Fibroblast of lung (primary cell): ENCODE results near the gene WNK1.

Experiments used
- CTCF ChIP-seq, 2 donors: IDR thresholded peaks in 1 of 2; conservative IDR thresholded peaks in 1 of 2; 1 replicate in 1 of 2; 2 replicates in 1 of 2; pipeline ENCODE4 v1.5.1; 2011 to 2012; ENCODE audit warnings: low read length in 2 of 2, control low read depth in 1 of 2, inconsistent platforms in 1 of 2, low read depth in 1 of 2, mild to moderate bottlenecking in 1 of 2
- EZH2 ChIP-seq: IDR thresholded peaks from 2 replicates; pipeline ENCODE4 v1.5.1; 2012; ENCODE audit warnings: low read length, control low read depth, mild to moderate bottlenecking; ENCODE audit errors: missing control alignments

- TF ChIP-seq CTCF (conservative IDR thresholded peaks at IDR 0.05 in 1 of 2, IDR thresholded peaks at IDR 0.05 in 1 of 2; ENCODE audit: low read depth in 1 of 2, low read length in 2 of 2) (no peak), EZH2 (no peak)
Observed at GRCh38 chr12:788288-788687, 35.9 kb downstream of the WNK1 start.
